ENCODE results near the gene BCKDK. TPM values are rescaled to one million over a fixed set of nuclear protein-coding genes. Genes with fewer than 3 reads are reported as not detected.
A peak's percentile ranks its signal among the peaks of the same experiment; 100 is the strongest.

BCKDK gene
- total RNA-seq, 4 donors from 2014 or later = 34.5 to 52.5 (median 43.4) TPM

DNA sequence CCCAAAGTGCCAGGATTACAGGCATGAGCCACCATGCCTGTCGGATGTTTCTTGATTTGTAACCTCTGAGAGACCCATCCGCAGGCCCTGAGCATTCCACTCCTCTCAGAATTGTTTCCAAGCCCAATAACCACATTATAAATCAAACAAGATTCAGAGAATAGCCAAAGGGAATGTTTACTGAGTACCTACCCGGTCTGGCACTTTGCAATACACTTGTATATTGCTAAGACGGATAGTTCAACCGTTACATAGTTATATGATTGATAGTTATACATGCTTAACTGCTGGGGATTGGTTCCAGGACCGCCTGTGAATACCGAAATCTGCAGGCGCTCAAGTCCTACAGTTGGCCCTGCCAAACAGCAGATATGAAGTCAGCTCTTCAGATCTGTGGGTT, 6.3 kb downstream of the BCKDK start:
- ATAC-seq (ENCODE audit: low FRiP score) (no peak), DNase-seq (ENCODE audit: low spot score) (no peak)
- TF ChIP-seq, protein P1, sequence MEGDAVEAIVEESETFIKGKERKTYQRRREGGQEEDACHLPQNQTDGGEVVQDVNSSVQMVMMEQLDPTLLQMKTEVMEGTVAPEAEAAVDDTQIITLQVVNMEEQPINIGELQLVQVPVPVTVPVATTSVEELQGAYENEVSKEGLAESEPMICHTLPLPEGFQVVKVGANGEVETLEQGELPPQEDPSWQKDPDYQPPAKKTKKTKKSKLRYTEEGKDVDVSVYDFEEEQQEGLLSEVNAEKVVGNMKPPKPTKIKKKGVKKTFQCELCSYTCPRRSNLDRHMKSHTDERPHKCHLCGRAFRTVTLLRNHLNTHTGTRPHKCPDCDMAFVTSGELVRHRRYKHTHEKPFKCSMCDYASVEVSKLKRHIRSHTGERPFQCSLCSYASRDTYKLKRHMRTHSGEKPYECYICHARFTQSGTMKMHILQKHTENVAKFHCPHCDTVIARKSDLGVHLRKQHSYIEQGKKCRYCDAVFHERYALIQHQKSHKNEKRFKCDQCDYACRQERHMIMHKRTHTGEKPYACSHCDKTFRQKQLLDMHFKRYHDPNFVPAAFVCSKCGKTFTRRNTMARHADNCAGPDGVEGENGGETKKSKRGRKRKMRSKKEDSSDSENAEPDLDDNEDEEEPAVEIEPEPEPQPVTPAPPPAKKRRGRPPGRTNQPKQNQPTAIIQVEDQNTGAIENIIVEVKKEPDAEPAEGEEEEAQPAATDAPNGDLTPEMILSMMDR (IDR thresholded peaks at IDR 0.05) = no peak

DNA sequence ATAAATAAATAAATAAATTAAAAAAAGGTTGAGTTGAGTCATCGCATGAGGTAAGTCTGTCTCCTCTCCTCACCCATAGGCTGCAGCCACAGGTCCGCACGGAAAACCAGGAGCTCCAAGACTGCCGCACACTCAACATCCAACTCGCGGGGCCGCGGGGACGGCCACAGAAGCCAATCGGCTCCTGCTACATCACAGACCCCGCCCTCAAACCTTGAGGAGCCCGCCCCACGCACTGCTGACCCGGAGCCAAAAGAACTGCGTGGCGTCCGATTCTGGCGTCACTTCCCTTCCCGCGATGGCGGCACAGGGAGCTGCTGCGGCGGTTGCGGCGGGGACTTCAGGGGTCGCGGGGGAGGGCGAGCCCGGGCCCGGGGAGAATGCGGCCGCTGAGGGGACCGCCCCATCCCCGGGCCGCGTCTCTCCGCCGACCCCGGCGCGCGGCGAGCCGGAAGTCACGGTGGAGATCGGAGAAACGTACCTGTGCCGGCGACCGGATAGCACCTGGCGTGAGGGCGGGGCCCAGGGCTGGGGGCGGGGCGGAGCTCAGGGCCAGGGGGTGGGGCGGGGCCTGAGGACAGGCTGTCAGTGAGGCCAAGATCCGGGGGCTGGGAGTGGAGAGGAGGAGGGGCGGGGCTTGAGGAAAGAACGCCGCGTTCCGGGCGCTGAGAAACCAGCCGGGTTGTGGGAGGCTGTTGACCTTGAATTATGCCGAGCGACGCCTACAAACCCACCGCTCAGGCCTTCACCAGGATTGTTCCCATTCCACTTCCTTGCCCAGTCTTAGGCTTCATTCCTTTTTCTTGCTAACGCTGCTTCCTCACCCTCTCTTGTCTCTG, 9.4 kb downstream of the BCKDK start, which contains the start of gene KAT8:
TSS of gene KAT8 (plus strand) at position 281 of the 839 bp plus-strand sequence. CDS start at position 299, 18 bp downstream.
- DNase-seq (ENCODE audit: low spot score) (peak; percentile 97), ATAC-seq (ENCODE audit: low FRiP score) (peak; percentile 95)
- TF ChIP-seq, protein P1 (IDR thresholded peaks at IDR 0.05) = no peak

DNA sequence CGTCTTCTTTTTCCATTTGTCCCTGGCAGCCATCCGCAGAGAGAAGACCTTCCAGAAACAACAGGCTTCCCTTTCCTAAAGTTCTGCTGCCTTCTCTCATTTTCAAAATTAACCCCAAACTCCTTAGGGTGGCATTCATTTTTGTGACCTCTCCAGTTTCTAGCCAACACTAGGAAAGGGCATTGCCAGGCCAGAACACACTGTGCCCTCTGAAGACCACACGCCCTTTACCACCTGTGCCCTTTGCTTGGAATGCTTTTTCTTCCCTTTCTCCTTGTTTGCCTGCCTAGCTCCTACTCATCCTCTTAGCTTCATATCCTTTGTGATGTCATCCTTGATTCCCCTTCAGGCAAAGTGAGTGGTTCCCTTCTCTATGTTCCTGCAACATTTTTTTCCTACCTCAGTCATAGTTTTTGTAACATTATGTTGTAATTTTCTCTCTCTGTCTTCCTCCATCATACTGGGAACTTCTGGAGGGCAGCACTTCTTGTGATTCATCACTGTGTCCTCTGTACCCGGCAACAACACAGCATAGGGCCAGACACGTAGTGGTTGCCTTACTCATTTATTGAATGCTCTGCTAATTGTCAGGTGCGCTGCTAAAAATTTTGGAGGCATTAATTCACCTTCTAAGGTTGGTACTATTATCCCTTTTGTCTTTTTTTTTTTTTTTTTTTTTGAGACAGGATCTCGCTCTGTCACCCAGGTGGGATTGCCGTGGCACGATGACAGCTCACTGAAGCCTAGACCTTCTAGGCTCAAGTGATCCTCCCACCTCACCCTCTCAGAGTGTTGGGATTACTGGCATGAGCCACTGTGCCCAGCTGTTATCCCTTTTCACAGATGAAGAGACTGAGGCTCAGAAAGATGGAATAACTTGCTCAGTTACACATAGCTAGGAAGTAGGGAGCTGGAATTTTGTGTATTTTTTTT, 10.3 kb downstream of the BCKDK start:
- TF ChIP-seq, protein P1 (IDR thresholded peaks at IDR 0.05) = no peak
- no peak for DNase-seq (ENCODE audit: low spot score)
- ATAC-seq (ENCODE audit: low FRiP score) = peak; percentile 69

DNA sequence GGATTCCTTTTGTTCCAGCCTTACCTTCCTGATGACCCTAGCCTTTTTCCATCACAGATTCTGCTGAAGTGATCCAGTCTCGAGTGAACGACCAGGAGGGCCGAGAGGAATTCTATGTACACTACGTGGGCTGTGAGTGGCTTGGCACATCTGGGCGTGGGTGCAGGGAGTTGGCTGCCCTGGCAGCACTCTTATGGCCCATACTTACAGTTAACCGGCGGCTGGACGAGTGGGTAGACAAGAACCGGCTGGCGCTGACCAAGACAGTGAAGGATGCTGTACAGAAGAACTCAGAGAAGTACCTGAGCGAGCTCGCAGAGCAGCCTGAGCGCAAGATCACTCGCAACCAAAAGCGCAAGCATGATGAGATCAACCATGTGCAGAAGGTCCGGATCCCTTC, 11.9 kb downstream of the BCKDK start:
- ATAC-seq (ENCODE audit: low FRiP score) (no peak), DNase-seq (ENCODE audit: low spot score) (no peak)
- TF ChIP-seq, protein P1 (IDR thresholded peaks at IDR 0.05) = no peak

DNA sequence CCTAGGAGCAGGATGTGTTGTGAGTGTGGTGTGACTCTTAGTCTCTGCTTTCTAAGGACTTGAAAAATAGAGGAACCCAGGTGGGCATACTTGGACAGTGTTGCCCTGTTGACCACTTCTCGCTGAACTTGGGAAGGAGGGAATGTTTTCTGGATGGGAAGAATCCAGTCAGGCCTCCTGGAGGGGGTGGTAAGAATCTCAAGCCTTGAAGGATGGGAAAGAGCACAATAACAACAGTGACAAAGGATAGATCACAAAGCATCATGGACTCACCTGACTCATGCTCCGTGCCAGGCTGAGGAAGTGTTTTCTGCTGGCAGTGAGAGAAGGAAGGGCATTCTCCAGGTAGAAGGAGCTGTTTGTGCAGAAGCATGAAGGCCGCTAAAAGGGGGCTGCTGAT, 17.7 kb downstream of the BCKDK start:
- DNase-seq (ENCODE audit: low spot score) (no peak), ATAC-seq (ENCODE audit: low FRiP score) (no peak)
- TF ChIP-seq, protein P1 (IDR thresholded peaks at IDR 0.05) = no peak

DNA sequence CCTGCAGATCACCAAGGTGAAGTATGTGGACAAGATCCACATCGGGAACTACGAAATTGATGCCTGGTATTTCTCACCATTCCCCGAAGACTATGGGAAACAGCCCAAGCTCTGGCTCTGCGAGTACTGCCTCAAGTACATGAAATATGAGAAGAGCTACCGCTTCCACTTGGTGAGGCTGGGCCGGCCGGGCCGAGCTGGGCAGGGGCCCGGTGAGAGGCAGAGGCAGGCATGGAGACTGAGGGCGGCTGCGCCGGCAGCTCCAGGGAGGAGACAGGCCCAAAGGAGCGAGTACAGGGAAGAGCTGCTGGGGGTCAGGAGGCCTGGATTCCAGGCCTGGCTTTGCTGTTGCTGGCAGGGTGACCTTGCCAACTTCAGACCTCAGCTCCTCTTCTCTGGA, 19.0 kb downstream of the BCKDK start:
- DNase-seq (ENCODE audit: low spot score) (no peak), ATAC-seq (ENCODE audit: low FRiP score) (no peak)
- TF ChIP-seq, protein P1 (IDR thresholded peaks at IDR 0.05) = no peak
